PFSK-1 (cell line): ENCODE results near the gene NCOA3.

Experiments used
- FOXP2 ChIP-seq: optimal IDR thresholded peaks from 2 replicates; pipeline ENCODE3; 2011; ENCODE audit warnings: borderline replicate concordance, control low read depth, inconsistent platforms; ENCODE audit not compliant: insufficient read depth; ENCODE audit errors: extremely low read length, extremely low read depth
- POLR2AphosphoS5 ChIP-seq: IDR thresholded peaks from 2 replicates; pipeline ENCODE4 v1.6.1; 2012; ENCODE audit warnings: low read depth, mild to moderate bottlenecking, control low read depth, low read length, moderate library complexity
- REST ChIP-seq, 2 experiments: IDR thresholded peaks; 2 replicates each; pipeline versions ENCODE4 v1.6.1 to v1.8.0; 2011 to 2012; ENCODE audit warnings: low read depth in 2 of 2, low read length in 2 of 2, control low read depth in 1 of 2, inconsistent platforms in 1 of 2, mild to moderate bottlenecking in 1 of 2, moderate library complexity in 1 of 2; ENCODE audit not compliant: insufficient read depth in 1 of 2
- SIN3A ChIP-seq: IDR thresholded peaks from 2 replicates; pipeline ENCODE4 v1.6.1; 2012; ENCODE audit warnings: mild to moderate bottlenecking, low read length, moderate library complexity, borderline replicate concordance; ENCODE audit not compliant: insufficient read depth
- TAF1 ChIP-seq: IDR thresholded peaks from 2 replicates; pipeline ENCODE4 v1.6.1; 2012; ENCODE audit warnings: low read length, control low read depth, borderline replicate concordance; ENCODE audit not compliant: insufficient read depth

The NCOA3 gene

GRCh38 chr20:47622118-47622665, 120.5 kb downstream of the NCOA3 start:
- TF ChIP-seq SIN3A, result no peak
- TF ChIP-seq TAF1, result no peak
- TF ChIP-seq POLR2AphosphoS5, result no peak
- no peak for TF ChIP-seq REST (IDR thresholded peaks at IDR 0.05; ENCODE audit: insufficient read depth in 1 of 2, low read depth in 2 of 2, low read length in 2 of 2)

GRCh38 chr20:47623206-47623605, 121.5 kb downstream of the NCOA3 start:
- TF ChIP-seq FOXP2, result no peak
- no peak for TF ChIP-seq TAF1
- no peak for TF ChIP-seq SIN3A

DNA sequence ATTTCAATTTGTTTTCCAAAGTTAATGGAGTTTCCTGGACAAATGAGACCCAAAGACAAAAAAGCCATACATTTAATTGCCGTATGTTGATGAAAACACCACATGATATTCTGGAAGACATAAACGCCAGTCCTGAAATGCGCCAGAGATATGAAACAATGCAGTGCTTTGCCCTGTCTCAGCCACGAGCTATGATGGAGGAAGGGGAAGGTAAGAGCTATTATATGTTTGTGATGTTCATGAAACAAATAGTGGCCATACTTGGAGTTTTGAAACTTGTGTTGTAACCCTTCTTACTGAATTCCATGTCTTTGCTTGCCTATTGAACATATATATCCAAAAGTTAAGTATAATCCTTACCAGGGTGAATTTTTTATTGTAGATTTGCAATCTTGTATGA, 125.9 kb downstream of the NCOA3 start:
- no peak for TF ChIP-seq TAF1

DNA sequence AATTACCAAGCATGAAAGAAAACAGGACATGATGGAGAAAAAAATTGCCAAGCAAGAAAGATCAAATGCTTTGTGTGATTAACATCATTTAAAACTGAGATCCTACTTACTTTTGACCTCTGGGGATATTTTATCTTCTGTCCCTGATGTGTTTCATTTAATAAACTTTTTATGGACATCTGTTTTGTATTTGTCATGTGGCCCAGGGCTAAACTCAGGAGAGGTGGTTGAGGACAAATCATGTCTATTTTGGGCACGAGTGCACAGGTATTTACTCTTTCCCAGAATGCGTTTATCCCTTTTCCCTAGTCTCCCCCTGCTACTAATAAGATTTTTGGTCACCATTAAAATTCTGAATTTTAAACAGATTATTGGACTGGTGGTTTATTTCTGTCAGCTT, 128.2 kb downstream of the NCOA3 start:
- TF ChIP-seq POLR2AphosphoS5 (no peak), REST (IDR thresholded peaks at IDR 0.05; ENCODE audit: insufficient read depth in 1 of 2, low read depth in 2 of 2, low read length in 2 of 2) (no peak), FOXP2 (no peak), SIN3A (no peak), TAF1 (no peak)

DNA sequence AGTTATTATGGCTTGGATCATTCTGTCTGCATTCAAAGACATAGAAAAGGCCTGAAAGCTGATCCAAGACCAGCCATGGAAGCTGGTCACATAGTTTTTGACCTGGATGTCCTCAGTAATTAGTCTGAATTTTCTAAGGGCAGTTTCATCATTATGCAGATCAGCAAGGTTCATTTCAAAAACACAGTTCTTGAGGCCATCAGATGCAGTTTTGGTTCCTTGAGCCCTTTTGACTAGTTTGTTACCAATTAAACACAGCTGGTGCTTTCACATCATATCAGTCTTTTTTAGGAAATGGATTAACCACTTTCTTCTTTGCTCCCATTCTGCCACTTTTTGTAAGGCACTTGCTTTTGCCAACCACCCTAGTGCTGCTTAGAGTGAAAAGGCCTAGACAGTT, 129.4 kb downstream of the NCOA3 start:
- TF ChIP-seq POLR2AphosphoS5 (no peak), TAF1 (no peak), SIN3A (no peak), FOXP2 (no peak), REST (IDR thresholded peaks at IDR 0.05; ENCODE audit: insufficient read depth in 1 of 2, low read depth in 2 of 2, low read length in 2 of 2) (no peak)

DNA sequence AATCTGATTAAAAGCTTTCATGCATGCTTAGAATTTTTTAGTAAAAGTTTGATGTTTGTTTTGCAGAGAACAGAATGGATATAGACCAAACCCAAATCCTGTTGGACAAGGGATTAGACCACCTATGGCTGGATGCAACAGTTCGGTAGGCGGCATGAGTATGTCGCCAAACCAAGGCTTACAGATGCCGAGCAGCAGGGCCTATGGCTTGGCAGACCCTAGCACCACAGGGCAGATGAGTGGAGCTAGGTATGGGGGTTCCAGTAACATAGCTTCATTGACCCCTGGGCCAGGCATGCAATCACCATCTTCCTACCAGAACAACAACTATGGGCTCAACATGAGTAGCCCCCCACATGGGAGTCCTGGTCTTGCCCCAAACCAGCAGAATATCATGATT, 133.6 kb downstream of the NCOA3 start:
- TF ChIP-seq POLR2AphosphoS5, result no peak
- TF ChIP-seq FOXP2, result no peak

DNA sequence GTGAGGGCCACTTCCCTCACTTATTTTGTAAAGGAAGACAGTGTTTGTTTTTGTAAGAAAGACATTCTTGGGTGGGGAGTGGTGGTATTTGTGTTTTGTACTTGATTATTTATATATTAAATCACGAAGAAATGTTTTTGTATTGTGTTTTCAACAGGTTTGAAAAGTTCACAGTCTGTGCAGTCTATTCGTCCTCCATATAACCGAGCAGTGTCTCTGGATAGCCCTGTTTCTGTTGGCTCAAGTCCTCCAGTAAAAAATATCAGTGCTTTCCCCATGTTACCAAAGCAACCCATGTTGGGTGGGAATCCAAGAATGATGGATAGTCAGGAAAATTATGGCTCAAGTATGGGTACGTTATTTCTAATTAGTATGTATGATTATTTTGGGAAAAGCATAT, 137.2 kb downstream of the NCOA3 start:
- no peak for TF ChIP-seq FOXP2
- no peak for TF ChIP-seq REST (IDR thresholded peaks at IDR 0.05; ENCODE audit: insufficient read depth in 1 of 2, low read depth in 2 of 2, low read length in 2 of 2)
- no peak for TF ChIP-seq POLR2AphosphoS5
- no peak for TF ChIP-seq SIN3A
- TF ChIP-seq TAF1, result no peak
